Skeletal muscle tissue (tissue), 4 donors: Measurements from ENCODE around the gene INSYN2B. TPM values are rescaled to one million over a fixed set of nuclear protein-coding genes. Genes with fewer than 3 reads are reported as not detected.

ENCODE experiments used
- H3K27ac ChIP-seq: one replicate; pipeline ENCODE4 v1.7.0; 2013; ENCODE audit warnings: mild to moderate bottlenecking, low read depth, low read length, inconsistent platforms
- H3K27me3 ChIP-seq, 3 donors: one replicate each; pipeline ENCODE4 v1.7.0; 2013; ENCODE audit warnings: low read length in 3 of 3; ENCODE audit not compliant: control insufficient read depth in 3 of 3, insufficient read depth in 3 of 3
- H3K36me3 ChIP-seq, 3 donors: one replicate each; pipeline ENCODE4 v1.7.0; 2013; ENCODE audit warnings: low read length in 3 of 3; ENCODE audit not compliant: control insufficient read depth in 3 of 3, insufficient read depth in 3 of 3
- H3K4me1 ChIP-seq, 3 donors: one replicate each; pipeline ENCODE4 v1.7.0; 2013; ENCODE audit warnings: low read length in 3 of 3, mild to moderate bottlenecking in 3 of 3; ENCODE audit not compliant: control insufficient read depth in 3 of 3, insufficient read depth in 3 of 3
- H3K4me3 ChIP-seq, 3 donors: one replicate each; pipeline ENCODE4 v1.7.0; 2013; ENCODE audit warnings: low read length in 3 of 3
- H3K9ac ChIP-seq, 3 donors: one replicate each; pipeline ENCODE4 v1.7.0; 2013; ENCODE audit warnings: low read length in 3 of 3, mild to moderate bottlenecking in 3 of 3, moderate library complexity in 2 of 3, low read depth in 1 of 3
- H3K9me3 ChIP-seq, 3 donors: one replicate each; pipeline ENCODE4 v1.7.0; 2013; ENCODE audit warnings: low read length in 3 of 3; ENCODE audit not compliant: control insufficient read depth in 3 of 3
- total RNA-seq: library from RNA; depleted of rRNA; stranded (reverse); fragments of >200 nt; gene quantifications from one replicate; pipeline ENCODE4 v1.2.3, GENCODE V29; 2014
- donor health status: Osteomylitis.

Gene INSYN2B
- total RNA-seq, 1 donor from 2014 or later: not detected

- H3K9ac ChIP-seq: no peak overlapping the region
- H3K9me3 ChIP-seq: no peaks in the 10 kb centered on the region
- H3K36me3 ChIP-seq: no peaks in the 10 kb centered on the region
- H3K27ac ChIP-seq: no peak overlapping the region
- H3K27me3 ChIP-seq: no peaks in the 10 kb centered on the region
- no peaks in the 10 kb centered on the region for H3K4me1 ChIP-seq
- no peak overlapping the region for H3K4me3 ChIP-seq
Observed at GRCh38 chr5:169920474-169920873, 59.8 kb downstream of the INSYN2B start.

- Histone ChIP-seq H3K9ac (no peak overlapping the region), H3K4me3 (no peak overlapping the region), H3K27me3 (no peaks in the 10 kb centered on the region), H3K36me3 (no peaks in the 10 kb centered on the region), H3K9me3 (no peaks in the 10 kb centered on the region), H3K27ac (no peak overlapping the region), H3K4me1 (no peaks in the 10 kb centered on the region)
Observed at GRCh38 chr5:169918228-169918627, 62.1 kb downstream of the INSYN2B start.

GRCh38 chr5:169917500-169917899 is 62.8 kb downstream of the INSYN2B start:
- no peak overlapping the region for H3K9ac ChIP-seq
- no peaks in the 10 kb centered on the region for H3K4me1 ChIP-seq
- no peak overlapping the region for H3K4me3 ChIP-seq
- H3K9me3 ChIP-seq: no peaks in the 10 kb centered on the region
- no peaks in the 10 kb centered on the region for H3K36me3 ChIP-seq
- no peaks in the 10 kb centered on the region for H3K27me3 ChIP-seq
- no peak overlapping the region for H3K27ac ChIP-seq

GRCh38 chr5:169914766-169915165 is 65.5 kb downstream of the INSYN2B start:
- no peak overlapping the region for H3K9ac ChIP-seq
- no peak overlapping the region for H3K27ac ChIP-seq
- no peaks in the 10 kb centered on the region for H3K27me3 ChIP-seq
- H3K4me3 ChIP-seq: no peak overlapping the region
- H3K4me1 ChIP-seq: no peaks in the 10 kb centered on the region
- no peaks in the 10 kb centered on the region for H3K9me3 ChIP-seq
- H3K36me3 ChIP-seq: no peaks in the 10 kb centered on the region

- Histone ChIP-seq H3K27me3 (no peaks in the 10 kb centered on the region), H3K36me3 (no peaks in the 10 kb centered on the region), H3K27ac (no peak overlapping the region), H3K4me1 (no peaks in the 10 kb centered on the region), H3K4me3 (no peak overlapping the region), H3K9me3 (no peaks in the 10 kb centered on the region), H3K9ac (no peak overlapping the region)
Observed at GRCh38 chr5:169913479-169913878, 66.8 kb downstream of the INSYN2B start.

GRCh38 chr5:169911448-169912212 is 68.7 kb downstream of the INSYN2B start:
- no peaks in the 10 kb centered on the region for H3K36me3 ChIP-seq
- no peaks in the 10 kb centered on the region for H3K9me3 ChIP-seq
- H3K9ac ChIP-seq: no peak overlapping the region
- no peak overlapping the region for H3K4me3 ChIP-seq
- no peaks in the 10 kb centered on the region for H3K4me1 ChIP-seq
- no peaks in the 10 kb centered on the region for H3K27me3 ChIP-seq
- no peak overlapping the region for H3K27ac ChIP-seq

GRCh38 chr5:169910393-169910792 is 69.9 kb downstream of the INSYN2B start:
- Histone ChIP-seq H3K27ac (no peak overlapping the region), H3K4me1 (no peaks in the 10 kb centered on the region), H3K9me3 (no peaks in the 10 kb centered on the region), H3K36me3 (no peaks in the 10 kb centered on the region), H3K9ac (no peak overlapping the region), H3K4me3 (no peak overlapping the region), H3K27me3 (no peaks in the 10 kb centered on the region)

- H3K9me3 ChIP-seq: no peaks in the 10 kb centered on the region
Observed at GRCh38 chr5:169909945-169910344, 70.3 kb downstream of the INSYN2B start.

GRCh38 chr5:169908864-169909263 is 71.4 kb downstream of the INSYN2B start:
- Histone ChIP-seq H3K27ac (no peak overlapping the region), H3K9ac (no peak overlapping the region), H3K4me3 (no peak overlapping the region), H3K27me3 (no peaks in the 10 kb centered on the region), H3K9me3 (no peaks in the 10 kb centered on the region), H3K36me3 (no peaks in the 10 kb centered on the region), H3K4me1 (no peaks in the 10 kb centered on the region)

More at GRCh38 chr5:169909945-169910344, 70.3 kb downstream of the INSYN2B start:
- no peak overlapping the region for H3K27ac ChIP-seq
- H3K4me1 ChIP-seq: no peaks in the 10 kb centered on the region
- no peaks in the 10 kb centered on the region for H3K36me3 ChIP-seq
- no peak overlapping the region for H3K9ac ChIP-seq
- no peak overlapping the region for H3K4me3 ChIP-seq
- H3K27me3 ChIP-seq: no peaks in the 10 kb centered on the region

GRCh38 chr5:169906745-169907649 is 73.3 kb downstream of the INSYN2B start:
- H3K27me3 ChIP-seq: no peaks in the 10 kb centered on the region
- no peak overlapping the region for H3K4me3 ChIP-seq

More at GRCh38 chr5:169906745-169907649, 73.3 kb downstream of the INSYN2B start:
- no peak overlapping the region for H3K9ac ChIP-seq
- no peaks in the 10 kb centered on the region for H3K36me3 ChIP-seq
- no peak overlapping the region for H3K27ac ChIP-seq
- no peaks in the 10 kb centered on the region for H3K9me3 ChIP-seq
- no peaks in the 10 kb centered on the region for H3K4me1 ChIP-seq
